H9 (cell line): ENCODE data around the gene EFCAB6. TPM values are rescaled to one million over a fixed set of nuclear protein-coding genes. Genes with fewer than 3 reads are reported as not detected.

ENCODE experiments used
- DNase-seq: peaks from one replicate; pipeline ENCODE4 v3.0.0-alpha.2; 2017
- H2AFZ ChIP-seq: one replicate; pipeline ENCODE4 v1.6.1; 2013; ENCODE audit warnings: mild to moderate bottlenecking, low read length, control low read depth, moderate library complexity
- H2AK5ac ChIP-seq: 2 replicates; pipeline ENCODE4 v1.6.1; 2013; ENCODE audit warnings: low read length, control low read depth, mixed read lengths; ENCODE audit not compliant: insufficient read length
- H2BK120ac ChIP-seq: one replicate; pipeline ENCODE4 v1.6.1; 2013; ENCODE audit warnings: low read depth, mild to moderate bottlenecking, low read length, control low read depth, inconsistent platforms; ENCODE audit not compliant: poor library complexity, severe bottlenecking
- H2BK12ac ChIP-seq: 2 replicates; pipeline ENCODE4 v1.6.1; 2013; ENCODE audit warnings: low read length, control low read depth, mixed read lengths, low read depth; ENCODE audit not compliant: insufficient read length
- H2BK15ac ChIP-seq: 2 replicates; pipeline ENCODE4 v1.6.1; 2013; ENCODE audit warnings: low read depth, low read length, control low read depth
- H2BK20ac ChIP-seq: one replicate; pipeline ENCODE4 v1.6.1; 2013; ENCODE audit warnings: low read depth, mild to moderate bottlenecking, low read length, control low read depth, inconsistent platforms; ENCODE audit not compliant: poor library complexity, severe bottlenecking
- H2BK5ac ChIP-seq: 2 replicates; pipeline ENCODE4 v1.6.1; 2013; ENCODE audit warnings: low read length, control low read depth, mixed read lengths; ENCODE audit not compliant: insufficient read length
- H3K14ac ChIP-seq: 2 replicates; pipeline ENCODE4 v1.6.1; 2013; ENCODE audit warnings: low read length, control low read depth; ENCODE audit not compliant: insufficient read depth
- H3K18ac ChIP-seq: 2 replicates; pipeline ENCODE4 v1.6.1; 2013; ENCODE audit warnings: low read depth, mild to moderate bottlenecking, mixed read lengths, low read length, control low read depth; ENCODE audit not compliant: insufficient read length
- H3K23ac ChIP-seq: 2 replicates; pipeline ENCODE4 v1.6.1; 2013; ENCODE audit warnings: low read length, control low read depth, mixed read lengths, low read depth; ENCODE audit not compliant: insufficient read length
- H3K23me2 ChIP-seq: 2 replicates; pipeline ENCODE4 v1.6.1; 2013; ENCODE audit warnings: low read depth, mild to moderate bottlenecking, mixed read lengths, low read length, control low read depth; ENCODE audit not compliant: insufficient read length, poor library complexity, severe bottlenecking
- H3K27ac ChIP-seq: 2 replicates; pipeline ENCODE4 v1.5.1; 2013; ENCODE audit warnings: low read length, control low read depth, mixed read lengths, low read depth; ENCODE audit not compliant: insufficient read length
- H3K27me3 ChIP-seq: 2 replicates; pipeline ENCODE4 v1.6.1; 2013; ENCODE audit warnings: low read length, control low read depth, inconsistent platforms; ENCODE audit not compliant: insufficient read depth
- H3K4ac ChIP-seq: 2 replicates; pipeline ENCODE4 v1.6.1; 2013; ENCODE audit warnings: low read depth, mild to moderate bottlenecking, control low read depth, inconsistent platforms, low read length, moderate library complexity
- H3K4me1 ChIP-seq: 2 replicates; pipeline ENCODE4 v1.6.1; 2013; ENCODE audit warnings: low read length, control low read depth, inconsistent platforms; ENCODE audit not compliant: insufficient read depth
- H3K4me2 ChIP-seq: 2 replicates; pipeline ENCODE4 v1.6.1; 2013; ENCODE audit warnings: low read length, control low read depth, mixed read lengths; ENCODE audit not compliant: insufficient read length, insufficient read depth
- H3K56ac ChIP-seq: 2 replicates; pipeline ENCODE4 v1.6.1; 2013; ENCODE audit warnings: low read depth, mild to moderate bottlenecking, mixed read lengths, low read length, control low read depth; ENCODE audit not compliant: insufficient read length
- H3K79me1 ChIP-seq: 2 replicates; pipeline ENCODE4 v1.6.1; 2013; ENCODE audit warnings: low read depth, mild to moderate bottlenecking, moderate library complexity, low read length, control low read depth, inconsistent platforms; ENCODE audit not compliant: insufficient read depth, poor library complexity, severe bottlenecking
- H3K79me2 ChIP-seq: 2 replicates; pipeline ENCODE4 v1.6.1; 2013; ENCODE audit warnings: low read length, control low read depth, inconsistent platforms; ENCODE audit not compliant: insufficient read depth
- H3K9ac ChIP-seq: 2 replicates; pipeline ENCODE4 v1.6.1; 2013; ENCODE audit warnings: low read length, control low read depth, mixed read lengths; ENCODE audit not compliant: insufficient read length; ENCODE audit errors: extremely low read depth
- H3K9me3 ChIP-seq: one replicate; pipeline ENCODE4 v1.6.1; 2013; ENCODE audit warnings: low read depth, low read length, inconsistent platforms; ENCODE audit not compliant: control insufficient read depth
- H3T11ph ChIP-seq: one replicate; pipeline ENCODE4 v1.6.1; 2013; ENCODE audit warnings: mild to moderate bottlenecking, low read length, control low read depth, inconsistent platforms
- H4K20me1 ChIP-seq: one replicate; pipeline ENCODE4 v1.6.1; 2013; ENCODE audit not compliant: control insufficient read depth, insufficient read length, insufficient read depth
- H4K5ac ChIP-seq: 2 replicates; pipeline ENCODE4 v1.6.1; 2013; ENCODE audit warnings: low read depth, mild to moderate bottlenecking, mixed read lengths, low read length, control low read depth; ENCODE audit not compliant: insufficient read length
- H4K8ac ChIP-seq: replicated peaks from 2 replicates; pipeline ENCODE4 v1.6.1; 2013; ENCODE audit warnings: low read length, control low read depth, mixed read lengths, low read depth; ENCODE audit not compliant: insufficient read length
- H4K91ac ChIP-seq: 2 replicates; pipeline ENCODE4 v1.6.1; 2013; ENCODE audit warnings: low read depth, mild to moderate bottlenecking, moderate library complexity, mixed read lengths, low read length, control low read depth; ENCODE audit not compliant: insufficient read length
- H3K27ac Mint-ChIP-seq, 3 experiments: 2 replicates in 2 of 3; 3 replicates in 1 of 3; pipeline ENCODE4 v1.8.0; 2020 to 2021; ENCODE audit warnings: mixed read lengths in 3 of 3, mild to moderate bottlenecking in 1 of 3, moderate library complexity in 1 of 3
- H3K27me3 Mint-ChIP-seq: 2 replicates; pipeline ENCODE4 v1.8.0; 2021; ENCODE audit warnings: low read depth, mild to moderate bottlenecking, moderate library complexity, mixed read lengths
- H3K36me3 Mint-ChIP-seq, 3 experiments: 2 replicates in 2 of 3; 3 replicates in 1 of 3; pipeline ENCODE4 v1.8.0; 2020 to 2021; ENCODE audit warnings: low read depth in 3 of 3, mixed read lengths in 3 of 3; ENCODE audit not compliant: insufficient read depth in 1 of 3
- H3K4me1 Mint-ChIP-seq, 2 experiments: 2 replicates each; pipeline ENCODE4 v1.8.0; 2020; ENCODE audit warnings: mixed read lengths in 2 of 2
- H3K4me3 Mint-ChIP-seq, 2 experiments: 2 replicates in 1 of 2; 3 replicates in 1 of 2; pipeline ENCODE4 v1.8.0; 2020 to 2021; ENCODE audit warnings: mild to moderate bottlenecking in 2 of 2, mixed read lengths in 2 of 2, moderate library complexity in 1 of 2
- H3K9me3 Mint-ChIP-seq, 2 experiments: 2 replicates in 1 of 2; 3 replicates in 1 of 2; pipeline ENCODE4 v1.8.0; 2020; ENCODE audit warnings: mild to moderate bottlenecking in 2 of 2, mixed read lengths in 2 of 2, moderate library complexity in 1 of 2
- CTCF ChIP-seq: fragments of 200-600 bp; sonication (generic); conservative IDR thresholded peaks from 3 replicates; pipeline ENCODE4 v1.8.0; 2021; ENCODE audit warnings: antibody characterized with exemption, mild to moderate bottlenecking
- WGBS: extraction: QIAGEN DNeasy Blood & Tissue Kit; methylation state at CpG from one replicate; pipeline ENCODE4 v1.1.7; 2013; ENCODE audit warnings: missing lambda C conversion rate, low lambda C conversion rate, mixed read lengths; ENCODE audit not compliant: insufficient read length; ENCODE audit errors: extremely low coverage; 5-methylcytosine and 5-hydroxymethylcytosine counted together
- total RNA-seq: library from RNA; stranded (reverse); gene quantifications from 2 replicates; pipeline ENCODE4 v1.2.1, GENCODE V29; 2021

The EFCAB6 gene
- total RNA-seq, 1 experiment from 2014 or later, result 0.31 TPM

DNA sequence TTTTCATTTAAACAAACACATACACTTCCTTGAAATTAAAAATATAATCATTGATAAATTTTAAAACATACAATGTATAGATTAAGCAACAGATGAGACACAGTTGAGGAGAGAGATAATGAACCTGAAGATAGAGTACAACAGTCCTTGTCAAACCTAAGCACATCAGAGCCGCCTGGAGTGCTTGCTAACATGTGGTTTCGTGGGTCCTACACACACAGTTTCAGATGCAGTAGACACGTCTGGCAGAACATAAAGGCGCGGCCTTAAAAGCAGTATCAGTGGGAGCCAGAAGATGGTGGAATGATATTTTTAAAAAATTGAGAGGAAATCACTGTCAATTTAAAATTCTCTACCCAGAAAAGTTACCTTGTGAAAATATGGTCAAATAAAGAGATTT is 265.9 kb downstream of the EFCAB6 start:
- Histone ChIP-seq H3K27me3 (no peaks in the 10 kb centered on the region), H3K14ac (no peak overlapping the region), H2BK12ac (no peak overlapping the region), H3K23me2 (no peaks in the 10 kb centered on the region), H3T11ph (no peak overlapping the region), H3K4me1 (no peaks in the 10 kb centered on the region; the same call in 1 of the 2 replicates), H3K4ac (no peak overlapping the region), H2BK15ac (no peak overlapping the region), H3K4me2 (no peak overlapping the region), H3K18ac (no peak overlapping the region), H3K79me1 (no peaks in the 10 kb centered on the region), H2AFZ (no peak overlapping the region), H4K5ac (no peak overlapping the region), H4K91ac (no peak overlapping the region), H3K79me2 (no peaks in the 10 kb centered on the region), H4K8ac (no peak overlapping the region), H2BK20ac (no peak overlapping the region), H3K56ac (no peak overlapping the region), H3K27ac (no peak overlapping the region), H4K20me1 (no peaks in the 10 kb centered on the region), H2AK5ac (no peak overlapping the region), H3K23ac (no peak overlapping the region), H2BK5ac (no peak overlapping the region), H3K9me3 (no peaks in the 10 kb centered on the region), H3K9ac (no peak overlapping the region), H2BK120ac (no peak overlapping the region)
- H3K27me3 Mint-ChIP-seq, result peaks cover 2% of the 10 kb centered on the region
- peaks cover 8 to 15% of the 10 kb centered on the region in 2 experiments for H3K4me1 Mint-ChIP-seq
- no peak for DNase-seq
- no peak overlapping the region for H3K4me3 Mint-ChIP-seq
- no peaks in the 10 kb centered on the region for H3K36me3 Mint-ChIP-seq
- no peak overlapping the region for H3K27ac Mint-ChIP-seq
- no peaks in the 10 kb centered on the region; a peak in 2 of 5 replicates for H3K9me3 Mint-ChIP-seq
- WGBS, result no CpG with 5 or more reads among the region's 5 CpGs
- no peak for TF ChIP-seq CTCF
